Measurements from ENCODE around the gene C11orf68.

The C11orf68 gene

DNA sequence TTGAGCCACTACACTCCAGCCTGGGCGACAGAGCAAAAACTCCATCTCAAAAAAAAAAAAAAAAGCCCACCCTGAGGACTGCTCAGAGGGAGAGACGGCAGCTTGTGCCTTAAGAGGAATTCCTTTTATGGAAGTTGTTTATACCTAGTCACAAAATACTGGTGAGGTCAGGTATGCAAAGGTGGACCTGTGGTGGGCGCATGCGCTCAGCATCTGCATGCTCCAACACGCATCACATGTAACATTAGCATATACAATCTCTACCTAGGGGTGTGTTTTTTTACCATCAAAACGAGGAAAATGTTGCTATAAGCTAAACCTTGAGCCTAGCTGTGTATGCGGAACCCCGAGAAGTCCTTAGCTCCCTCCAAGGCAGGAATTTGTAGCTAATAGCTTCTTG lies 35.9 kb upstream of the C11orf68 start (continued):
- TF ChIP-seq, protein P1, sequence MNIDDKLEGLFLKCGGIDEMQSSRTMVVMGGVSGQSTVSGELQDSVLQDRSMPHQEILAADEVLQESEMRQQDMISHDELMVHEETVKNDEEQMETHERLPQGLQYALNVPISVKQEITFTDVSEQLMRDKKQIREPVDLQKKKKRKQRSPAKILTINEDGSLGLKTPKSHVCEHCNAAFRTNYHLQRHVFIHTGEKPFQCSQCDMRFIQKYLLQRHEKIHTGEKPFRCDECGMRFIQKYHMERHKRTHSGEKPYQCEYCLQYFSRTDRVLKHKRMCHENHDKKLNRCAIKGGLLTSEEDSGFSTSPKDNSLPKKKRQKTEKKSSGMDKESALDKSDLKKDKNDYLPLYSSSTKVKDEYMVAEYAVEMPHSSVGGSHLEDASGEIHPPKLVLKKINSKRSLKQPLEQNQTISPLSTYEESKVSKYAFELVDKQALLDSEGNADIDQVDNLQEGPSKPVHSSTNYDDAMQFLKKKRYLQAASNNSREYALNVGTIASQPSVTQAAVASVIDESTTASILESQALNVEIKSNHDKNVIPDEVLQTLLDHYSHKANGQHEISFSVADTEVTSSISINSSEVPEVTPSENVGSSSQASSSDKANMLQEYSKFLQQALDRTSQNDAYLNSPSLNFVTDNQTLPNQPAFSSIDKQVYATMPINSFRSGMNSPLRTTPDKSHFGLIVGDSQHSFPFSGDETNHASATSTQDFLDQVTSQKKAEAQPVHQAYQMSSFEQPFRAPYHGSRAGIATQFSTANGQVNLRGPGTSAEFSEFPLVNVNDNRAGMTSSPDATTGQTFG (tag by site-specific recombination; IDR thresholded peaks at IDR 0.05; ENCODE audit: borderline replicate concordance), result no peak
- TF ChIP-seq, protein P2, sequence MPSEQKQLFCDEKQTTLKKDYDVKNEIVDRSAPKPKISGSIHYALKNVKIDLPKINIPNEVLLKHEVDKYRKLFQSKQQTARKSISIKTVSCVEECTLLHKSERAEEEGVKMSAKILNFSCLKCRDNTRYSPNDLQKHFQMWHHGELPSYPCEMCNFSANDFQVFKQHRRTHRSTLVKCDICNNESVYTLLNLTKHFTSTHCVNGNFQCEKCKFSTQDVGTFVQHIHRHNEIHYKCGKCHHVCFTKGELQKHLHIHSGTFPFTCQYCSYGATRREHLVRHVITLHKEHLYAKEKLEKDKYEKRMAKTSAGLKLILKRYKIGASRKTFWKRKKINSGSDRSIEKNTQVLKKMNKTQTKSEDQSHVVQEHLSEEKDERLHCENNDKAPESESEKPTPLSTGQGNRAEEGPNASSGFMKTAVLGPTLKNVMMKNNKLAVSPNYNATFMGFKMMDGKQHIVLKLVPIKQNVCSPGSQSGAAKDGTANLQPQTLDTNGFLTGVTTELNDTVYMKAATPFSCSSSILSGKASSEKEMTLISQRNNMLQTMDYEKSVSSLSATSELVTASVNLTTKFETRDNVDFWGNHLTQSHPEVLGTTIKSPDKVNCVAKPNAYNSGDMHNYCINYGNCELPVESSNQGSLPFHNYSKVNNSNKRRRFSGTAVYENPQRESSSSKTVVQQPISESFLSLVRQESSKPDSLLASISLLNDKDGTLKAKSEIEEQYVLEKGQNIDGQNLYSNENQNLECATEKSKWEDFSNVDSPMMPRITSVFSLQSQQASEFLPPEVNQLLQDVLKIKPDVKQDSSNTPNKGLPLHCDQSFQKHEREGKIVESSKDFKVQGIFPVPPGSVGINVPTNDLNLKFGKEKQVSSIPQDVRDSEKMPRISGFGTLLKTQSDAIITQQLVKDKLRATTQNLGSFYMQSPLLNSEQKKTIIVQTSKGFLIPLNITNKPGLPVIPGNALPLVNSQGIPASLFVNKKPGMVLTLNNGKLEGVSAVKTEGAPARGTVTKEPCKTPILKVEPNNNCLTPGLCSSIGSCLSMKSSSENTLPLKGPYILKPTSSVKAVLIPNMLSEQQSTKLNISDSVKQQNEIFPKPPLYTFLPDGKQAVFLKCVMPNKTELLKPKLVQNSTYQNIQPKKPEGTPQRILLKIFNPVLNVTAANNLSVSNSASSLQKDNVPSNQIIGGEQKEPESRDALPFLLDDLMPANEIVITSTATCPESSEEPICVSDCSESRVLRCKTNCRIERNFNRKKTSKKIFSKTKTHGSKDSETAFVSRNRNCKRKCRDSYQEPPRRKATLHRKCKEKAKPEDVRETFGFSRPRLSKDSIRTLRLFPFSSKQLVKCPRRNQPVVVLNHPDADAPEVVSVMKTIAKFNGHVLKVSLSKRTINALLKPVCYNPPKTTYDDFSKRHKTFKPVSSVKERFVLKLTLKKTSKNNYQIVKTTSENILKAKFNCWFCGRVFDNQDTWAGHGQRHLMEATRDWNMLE (tag by site-specific recombination; conservative IDR thresholded peaks at IDR 0.05; ENCODE audit: low read depth), result no peak
- TF ChIP-seq, protein P3, sequence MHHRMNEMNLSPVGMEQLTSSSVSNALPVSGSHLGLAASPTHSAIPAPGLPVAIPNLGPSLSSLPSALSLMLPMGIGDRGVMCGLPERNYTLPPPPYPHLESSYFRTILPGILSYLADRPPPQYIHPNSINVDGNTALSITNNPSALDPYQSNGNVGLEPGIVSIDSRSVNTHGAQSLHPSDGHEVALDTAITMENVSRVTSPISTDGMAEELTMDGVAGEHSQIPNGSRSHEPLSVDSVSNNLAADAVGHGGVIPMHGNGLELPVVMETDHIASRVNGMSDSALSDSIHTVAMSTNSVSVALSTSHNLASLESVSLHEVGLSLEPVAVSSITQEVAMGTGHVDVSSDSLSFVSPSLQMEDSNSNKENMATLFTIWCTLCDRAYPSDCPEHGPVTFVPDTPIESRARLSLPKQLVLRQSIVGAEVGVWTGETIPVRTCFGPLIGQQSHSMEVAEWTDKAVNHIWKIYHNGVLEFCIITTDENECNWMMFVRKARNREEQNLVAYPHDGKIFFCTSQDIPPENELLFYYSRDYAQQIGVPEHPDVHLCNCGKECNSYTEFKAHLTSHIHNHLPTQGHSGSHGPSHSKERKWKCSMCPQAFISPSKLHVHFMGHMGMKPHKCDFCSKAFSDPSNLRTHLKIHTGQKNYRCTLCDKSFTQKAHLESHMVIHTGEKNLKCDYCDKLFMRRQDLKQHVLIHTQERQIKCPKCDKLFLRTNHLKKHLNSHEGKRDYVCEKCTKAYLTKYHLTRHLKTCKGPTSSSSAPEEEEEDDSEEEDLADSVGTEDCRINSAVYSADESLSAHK (tag by site-specific recombination; IDR thresholded peaks at IDR 0.05), result no peak
- TF ChIP-seq, protein P4, sequence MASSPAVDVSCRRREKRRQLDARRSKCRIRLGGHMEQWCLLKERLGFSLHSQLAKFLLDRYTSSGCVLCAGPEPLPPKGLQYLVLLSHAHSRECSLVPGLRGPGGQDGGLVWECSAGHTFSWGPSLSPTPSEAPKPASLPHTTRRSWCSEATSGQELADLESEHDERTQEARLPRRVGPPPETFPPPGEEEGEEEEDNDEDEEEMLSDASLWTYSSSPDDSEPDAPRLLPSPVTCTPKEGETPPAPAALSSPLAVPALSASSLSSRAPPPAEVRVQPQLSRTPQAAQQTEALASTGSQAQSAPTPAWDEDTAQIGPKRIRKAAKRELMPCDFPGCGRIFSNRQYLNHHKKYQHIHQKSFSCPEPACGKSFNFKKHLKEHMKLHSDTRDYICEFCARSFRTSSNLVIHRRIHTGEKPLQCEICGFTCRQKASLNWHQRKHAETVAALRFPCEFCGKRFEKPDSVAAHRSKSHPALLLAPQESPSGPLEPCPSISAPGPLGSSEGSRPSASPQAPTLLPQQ (tag by site-specific recombination; IDR thresholded peaks at IDR 0.05), result no peak
- TF ChIP-seq IKZF3 (tag by site-specific recombination; IDR thresholded peaks at IDR 0.05) (no peak), ZNF560 (tag by site-specific recombination; IDR thresholded peaks at IDR 0.05; ENCODE audit: borderline replicate concordance) (no peak), ZNF626 (tag by site-specific recombination; IDR thresholded peaks at IDR 0.05) (no peak)
- TF ChIP-seq, protein P5, sequence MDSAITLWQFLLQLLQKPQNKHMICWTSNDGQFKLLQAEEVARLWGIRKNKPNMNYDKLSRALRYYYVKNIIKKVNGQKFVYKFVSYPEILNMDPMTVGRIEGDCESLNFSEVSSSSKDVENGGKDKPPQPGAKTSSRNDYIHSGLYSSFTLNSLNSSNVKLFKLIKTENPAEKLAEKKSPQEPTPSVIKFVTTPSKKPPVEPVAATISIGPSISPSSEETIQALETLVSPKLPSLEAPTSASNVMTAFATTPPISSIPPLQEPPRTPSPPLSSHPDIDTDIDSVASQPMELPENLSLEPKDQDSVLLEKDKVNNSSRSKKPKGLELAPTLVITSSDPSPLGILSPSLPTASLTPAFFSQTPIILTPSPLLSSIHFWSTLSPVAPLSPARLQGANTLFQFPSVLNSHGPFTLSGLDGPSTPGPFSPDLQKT (IDR thresholded peaks at IDR 0.05; ENCODE audit: borderline replicate concordance, low read depth, low read length), result no peak

DNA sequence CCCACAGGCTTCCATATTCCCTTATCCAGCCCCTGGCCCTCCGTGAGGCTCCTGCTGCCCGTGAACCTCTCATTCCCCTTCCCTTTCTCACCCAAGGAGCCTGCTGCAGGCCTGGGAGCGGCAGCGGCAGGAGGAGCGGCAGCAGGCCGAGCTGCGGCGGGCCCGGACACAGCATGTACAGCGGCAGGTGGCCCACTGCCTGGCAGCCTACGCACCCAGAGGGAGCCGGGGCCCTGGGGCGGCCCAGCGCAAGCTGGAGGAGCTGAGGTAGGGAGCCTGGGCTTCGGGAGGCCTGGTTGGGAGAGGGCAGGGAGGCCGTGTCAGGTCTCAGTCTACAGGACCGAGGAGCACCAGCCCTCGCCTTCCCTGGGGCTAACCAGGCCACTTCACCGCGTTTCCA lies 34.6 kb upstream of the C11orf68 start:
- H3K36me3 ChIP-seq (ENCODE audit: control insufficient read depth in 2 of 2, insufficient read depth in 1 of 2, low read length in 2 of 2), result no peaks in the 10 kb centered on the region
- no peak for TF ChIP-seq ZNF433 (tag by site-specific recombination; IDR thresholded peaks at IDR 0.05; ENCODE audit: low read depth)
- TF ChIP-seq TCF7L2 (IDR thresholded peaks at IDR 0.05; ENCODE audit: borderline replicate concordance, low read depth, low read length), result no peak
- TF ChIP-seq ZNF214 (tag by site-specific recombination; IDR thresholded peaks at IDR 0.05; ENCODE audit: borderline replicate concordance), result no peak
- no peak for TF ChIP-seq ZNF600 (tag by site-specific recombination; IDR thresholded peaks at IDR 0.05)
- no peak for TF ChIP-seq HOXA7 (CRISPR knock-in tag; IDR thresholded peaks at IDR 0.05; ENCODE audit: borderline replicate concordance)
- no peak for TF ChIP-seq ZNF416 (tag by site-specific recombination; IDR thresholded peaks at IDR 0.05)
- TF ChIP-seq ZNF776 (tag by site-specific recombination; IDR thresholded peaks at IDR 0.05; ENCODE audit: borderline replicate concordance), result no peak
- TF ChIP-seq, protein P6, sequence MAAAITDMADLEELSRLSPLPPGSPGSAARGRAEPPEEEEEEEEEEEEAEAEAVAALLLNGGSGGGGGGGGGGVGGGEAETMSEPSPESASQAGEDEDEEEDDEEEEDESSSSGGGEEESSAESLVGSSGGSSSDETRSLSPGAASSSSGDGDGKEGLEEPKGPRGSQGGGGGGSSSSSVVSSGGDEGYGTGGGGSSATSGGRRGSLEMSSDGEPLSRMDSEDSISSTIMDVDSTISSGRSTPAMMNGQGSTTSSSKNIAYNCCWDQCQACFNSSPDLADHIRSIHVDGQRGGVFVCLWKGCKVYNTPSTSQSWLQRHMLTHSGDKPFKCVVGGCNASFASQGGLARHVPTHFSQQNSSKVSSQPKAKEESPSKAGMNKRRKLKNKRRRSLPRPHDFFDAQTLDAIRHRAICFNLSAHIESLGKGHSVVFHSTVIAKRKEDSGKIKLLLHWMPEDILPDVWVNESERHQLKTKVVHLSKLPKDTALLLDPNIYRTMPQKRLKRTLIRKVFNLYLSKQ (tag by site-specific recombination; IDR thresholded peaks at IDR 0.05; ENCODE audit: borderline replicate concordance), result no peak
- no peak for TF ChIP-seq KLF9 (tag by site-specific recombination; IDR thresholded peaks at IDR 0.05; ENCODE audit: low read depth)
- TF ChIP-seq ZNF155 (tag by site-specific recombination; IDR thresholded peaks at IDR 0.05), result no peak
- H3K4me3 ChIP-seq (ENCODE audit: low read depth, low read length), result no peak overlapping the region
- no peaks in the 10 kb centered on the region for H3K4me1 ChIP-seq (ENCODE audit: control insufficient read depth, insufficient read depth, low read length)
- ChIA-PET CTCF (interaction anchor here (2.0 kb wide), 1 partner anchor 69 kb away, joined by 7 read pairs; no protein-coding TSS in a partner anchor), POLR2A (no interaction called here)
- H3K27ac ChIP-seq (ENCODE audit: extremely low read depth, low read depth, low read length), result no peak overlapping the region
- no peaks in the 10 kb centered on the region for H3K9me3 ChIP-seq (ENCODE audit: control insufficient read depth, insufficient read depth, low read depth, low read length)

Data from HEK293 (cell line).